Fibroblast of upper back skin (primary cell): ENCODE results near the gene TRPV5.

Source experiments
- DNase-seq: peaks from one replicate; pipeline ENCODE4 v3.0.0-alpha.2; 2013

TRPV5 gene

GRCh38 chr7:142908290-142908689, 25.3 kb downstream of the TRPV5 start:
- no peak for DNase-seq

- DNase-seq, result no peak
Observed at GRCh38 chr7:142906643-142907042, 26.9 kb downstream of the TRPV5 start.

GRCh38 chr7:142905759-142906158, 27.8 kb downstream of the TRPV5 start:
- no peak for DNase-seq

GRCh38 chr7:142904128-142904527, 29.4 kb downstream of the TRPV5 start:
- DNase-seq, result no peak

GRCh38 chr7:142901426-142902259, 31.9 kb downstream of the TRPV5 start:
- no peak for DNase-seq

- DNase-seq, result no peak
Observed at GRCh38 chr7:142899661-142900060, 33.9 kb downstream of the TRPV5 start.

GRCh38 chr7:142898377-142899170, 35.0 kb downstream of the TRPV5 start:
- DNase-seq, result no peak

- no peak for DNase-seq
Observed at GRCh38 chr7:142897691-142898090, 35.9 kb downstream of the TRPV5 start.

GRCh38 chr7:142896741-142897379, 36.7 kb downstream of the TRPV5 start:
- DNase-seq, result no peak

- no peak for DNase-seq
Observed at GRCh38 chr7:142896151-142896550, 37.4 kb downstream of the TRPV5 start.

- no peak for DNase-seq
Observed at GRCh38 chr7:142894985-142895593, 38.5 kb downstream of the TRPV5 start.

- no peak for DNase-seq
Observed at GRCh38 chr7:142894112-142894984, 39.2 kb downstream of the TRPV5 start.

GRCh38 chr7:142892951-142893350, 40.6 kb downstream of the TRPV5 start:
- DNase-seq, result no peak

- no peak for DNase-seq
Observed at GRCh38 chr7:142891490-142892082, 42.0 kb downstream of the TRPV5 start.

GRCh38 chr7:142890874-142891485, 42.6 kb downstream of the TRPV5 start:
- DNase-seq, result no peak

- DNase-seq, result no peak
Observed at GRCh38 chr7:142889816-142890215, 43.7 kb downstream of the TRPV5 start.

GRCh38 chr7:142887282-142888015, 46.1 kb downstream of the TRPV5 start:
- no peak for DNase-seq

GRCh38 chr7:142886866-142887265, 46.7 kb downstream of the TRPV5 start:
- DNase-seq, result no peak

- DNase-seq, result no peak
Observed at GRCh38 chr7:142885311-142886230, 48.0 kb downstream of the TRPV5 start, which contains the start of gene TRPV6. TRPV6 (minus strand) TSS chr7:142885745.
